ENCODE data around the gene NRG4.
"Not testable (repeated sequence)": the region's sequence is repeated elsewhere in the genome, so short reads cannot be mapped to it uniquely, and the experiment has no call there.

The NRG4 gene

GRCh38 chr15:75992897-75993296 lies 19.3 kb downstream of the NRG4 start:
- DNase-seq: no peak

- DNase-seq: no peak
Observed at GRCh38 chr15:75989875-75990274, 22.3 kb downstream of the NRG4 start.

GRCh38 chr15:75989045-75989444 lies 23.2 kb downstream of the NRG4 start:
- DNase-seq: peak; percentile 31

- no peak for DNase-seq
Observed at GRCh38 chr15:75985971-75986370, 26.3 kb downstream of the NRG4 start.

- not testable (repeated sequence) for DNase-seq
Observed at GRCh38 chr15:75984706-75985105, 27.5 kb downstream of the NRG4 start.

- DNase-seq: no peak
Observed at GRCh38 chr15:75982468-75982867, 29.8 kb downstream of the NRG4 start.

- no peak for DNase-seq
Observed at GRCh38 chr15:75981149-75981815, 30.9 kb downstream of the NRG4 start.

GRCh38 chr15:75976766-75977165 lies 35.5 kb downstream of the NRG4 start:
- not testable (repeated sequence) for DNase-seq

- DNase-seq: no peak
Observed at GRCh38 chr15:75966073-75966472, 46.2 kb downstream of the NRG4 start.

GRCh38 chr15:75961331-75961730 lies 50.9 kb downstream of the NRG4 start:
- no peak for DNase-seq

GRCh38 chr15:75955720-75956119 lies 56.5 kb downstream of the NRG4 start:
- DNase-seq: no peak

- no peak for DNase-seq
Observed at GRCh38 chr15:75952525-75952924, 59.7 kb downstream of the NRG4 start.

- DNase-seq: no peak
Observed at GRCh38 chr15:75948761-75949296, 63.4 kb downstream of the NRG4 start.

- peak; percentile 85 for DNase-seq
Observed at GRCh38 chr15:75947092-75947491, 65.1 kb downstream of the NRG4 start.

GRCh38 chr15:75945953-75946352 lies 66.3 kb downstream of the NRG4 start:
- peak; percentile 65 for DNase-seq

GRCh38 chr15:75943713-75944215 lies 68.5 kb downstream of the NRG4 start:
- peak; percentile 28 for DNase-seq

GRCh38 chr15:75943246-75943645 lies 69.0 kb downstream of the NRG4 start:
- DNase-seq: no peak

- DNase-seq: no peak
Observed at GRCh38 chr15:75942464-75942863, 69.8 kb downstream of the NRG4 start.

- no peak for DNase-seq
Observed at GRCh38 chr15:75930866-75931265, 81.4 kb downstream of the NRG4 start.

- DNase-seq: no peak
Observed at GRCh38 chr15:75929799-75930565, 82.2 kb downstream of the NRG4 start.

GRCh38 chr15:75928680-75929608 lies 83.3 kb downstream of the NRG4 start:
- DNase-seq: peak; percentile 28

- DNase-seq: no peak
Observed at GRCh38 chr15:75927601-75928000, 84.6 kb downstream of the NRG4 start.

GRCh38 chr15:75926931-75927330 lies 85.3 kb downstream of the NRG4 start:
- no peak for DNase-seq
